ENCODE data around the gene AZGP1. TPM values are rescaled to one million over a fixed set of nuclear protein-coding genes. Genes with fewer than 3 reads are reported as not detected.

Gene AZGP1
- total and polyA plus RNA-seq, 2 of the 13 experiments (the other 11 are each of a cell fraction or from before 2014, with no cell fraction given) = 93.8 to 229 TPM

DNA sequence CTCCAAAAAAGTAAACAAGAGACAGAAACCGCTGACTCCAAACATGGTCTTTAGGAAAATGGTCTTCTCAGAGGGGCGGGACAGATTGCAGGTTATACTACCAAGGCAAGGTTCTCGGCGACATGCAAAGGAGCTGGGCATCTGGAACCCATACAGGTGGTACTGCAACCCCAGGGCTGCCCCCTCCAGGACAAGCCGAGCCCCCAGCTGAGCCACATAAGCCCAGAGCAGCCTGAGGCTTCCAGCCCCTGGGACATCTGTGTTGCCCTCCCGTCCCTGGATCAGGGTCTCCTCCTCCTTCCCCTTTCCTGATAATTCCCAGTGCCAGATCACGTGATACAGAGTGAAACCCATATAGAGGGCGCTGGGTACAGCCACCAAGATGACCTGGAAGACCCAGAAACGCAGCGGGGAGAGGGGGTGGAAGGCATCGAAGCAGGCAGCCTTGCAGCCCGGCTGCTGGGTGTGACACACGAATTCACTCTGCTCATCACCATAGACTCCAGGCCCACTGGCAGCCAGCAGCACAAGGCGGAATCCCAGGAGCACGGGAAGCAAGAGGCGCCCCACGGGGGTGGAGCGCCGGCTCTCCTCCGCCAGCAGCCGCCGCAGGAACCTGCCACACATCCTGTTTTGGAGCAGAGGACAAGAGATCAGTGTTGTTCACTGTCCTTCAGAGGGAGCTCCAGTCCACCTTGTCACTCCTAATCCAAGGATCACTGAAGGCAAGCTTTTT is 46.7 kb downstream of the AZGP1 start, which contains the start of gene GJC3 (continued):
- TF ChIP-seq POLR2AphosphoS5 (IDR thresholded peaks at IDR 0.05; ENCODE audit: low read depth, low read length) (peak; percentile 43; the same call in 1 of the 2 replicates), CC2D1A (CRISPR knock-in tag; IDR thresholded peaks at IDR 0.05) (no peak), ZNF556 (CRISPR knock-in tag; IDR thresholded peaks at IDR 0.05; ENCODE audit: borderline replicate concordance) (no peak), EZH2 (conservative IDR thresholded peaks at IDR 0.05; ENCODE audit: low read depth, low read length) (no peak), ZNF614 (CRISPR knock-in tag; IDR thresholded peaks at IDR 0.05; ENCODE audit: borderline replicate concordance) (no peak; the same call in 1 of the 2 replicates), GATAD2A (CRISPR knock-in tag; IDR thresholded peaks at IDR 0.05) (no peak; the same call in 1 of the 2 replicates), ZNF644 (CRISPR knock-in tag; IDR thresholded peaks at IDR 0.05; ENCODE audit: low read depth) (no peak), HDAC2 (CRISPR knock-in tag; IDR thresholded peaks at IDR 0.05) (no peak), ARID2 (CRISPR knock-in tag; IDR thresholded peaks at IDR 0.05; ENCODE audit: borderline replicate concordance) (0 out of 2 replicates have a peak, but pooled peaks have one; percentile 58)
- TF ChIP-seq, protein P1, sequence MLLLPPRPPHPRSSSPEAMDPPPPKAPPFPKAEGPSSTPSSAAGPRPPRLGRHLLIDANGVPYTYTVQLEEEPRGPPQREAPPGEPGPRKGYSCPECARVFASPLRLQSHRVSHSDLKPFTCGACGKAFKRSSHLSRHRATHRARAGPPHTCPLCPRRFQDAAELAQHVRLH (CRISPR knock-in tag; IDR thresholded peaks at IDR 0.05; ENCODE audit: borderline replicate concordance, low read depth) = no peak
- TF ChIP-seq, protein P2, sequence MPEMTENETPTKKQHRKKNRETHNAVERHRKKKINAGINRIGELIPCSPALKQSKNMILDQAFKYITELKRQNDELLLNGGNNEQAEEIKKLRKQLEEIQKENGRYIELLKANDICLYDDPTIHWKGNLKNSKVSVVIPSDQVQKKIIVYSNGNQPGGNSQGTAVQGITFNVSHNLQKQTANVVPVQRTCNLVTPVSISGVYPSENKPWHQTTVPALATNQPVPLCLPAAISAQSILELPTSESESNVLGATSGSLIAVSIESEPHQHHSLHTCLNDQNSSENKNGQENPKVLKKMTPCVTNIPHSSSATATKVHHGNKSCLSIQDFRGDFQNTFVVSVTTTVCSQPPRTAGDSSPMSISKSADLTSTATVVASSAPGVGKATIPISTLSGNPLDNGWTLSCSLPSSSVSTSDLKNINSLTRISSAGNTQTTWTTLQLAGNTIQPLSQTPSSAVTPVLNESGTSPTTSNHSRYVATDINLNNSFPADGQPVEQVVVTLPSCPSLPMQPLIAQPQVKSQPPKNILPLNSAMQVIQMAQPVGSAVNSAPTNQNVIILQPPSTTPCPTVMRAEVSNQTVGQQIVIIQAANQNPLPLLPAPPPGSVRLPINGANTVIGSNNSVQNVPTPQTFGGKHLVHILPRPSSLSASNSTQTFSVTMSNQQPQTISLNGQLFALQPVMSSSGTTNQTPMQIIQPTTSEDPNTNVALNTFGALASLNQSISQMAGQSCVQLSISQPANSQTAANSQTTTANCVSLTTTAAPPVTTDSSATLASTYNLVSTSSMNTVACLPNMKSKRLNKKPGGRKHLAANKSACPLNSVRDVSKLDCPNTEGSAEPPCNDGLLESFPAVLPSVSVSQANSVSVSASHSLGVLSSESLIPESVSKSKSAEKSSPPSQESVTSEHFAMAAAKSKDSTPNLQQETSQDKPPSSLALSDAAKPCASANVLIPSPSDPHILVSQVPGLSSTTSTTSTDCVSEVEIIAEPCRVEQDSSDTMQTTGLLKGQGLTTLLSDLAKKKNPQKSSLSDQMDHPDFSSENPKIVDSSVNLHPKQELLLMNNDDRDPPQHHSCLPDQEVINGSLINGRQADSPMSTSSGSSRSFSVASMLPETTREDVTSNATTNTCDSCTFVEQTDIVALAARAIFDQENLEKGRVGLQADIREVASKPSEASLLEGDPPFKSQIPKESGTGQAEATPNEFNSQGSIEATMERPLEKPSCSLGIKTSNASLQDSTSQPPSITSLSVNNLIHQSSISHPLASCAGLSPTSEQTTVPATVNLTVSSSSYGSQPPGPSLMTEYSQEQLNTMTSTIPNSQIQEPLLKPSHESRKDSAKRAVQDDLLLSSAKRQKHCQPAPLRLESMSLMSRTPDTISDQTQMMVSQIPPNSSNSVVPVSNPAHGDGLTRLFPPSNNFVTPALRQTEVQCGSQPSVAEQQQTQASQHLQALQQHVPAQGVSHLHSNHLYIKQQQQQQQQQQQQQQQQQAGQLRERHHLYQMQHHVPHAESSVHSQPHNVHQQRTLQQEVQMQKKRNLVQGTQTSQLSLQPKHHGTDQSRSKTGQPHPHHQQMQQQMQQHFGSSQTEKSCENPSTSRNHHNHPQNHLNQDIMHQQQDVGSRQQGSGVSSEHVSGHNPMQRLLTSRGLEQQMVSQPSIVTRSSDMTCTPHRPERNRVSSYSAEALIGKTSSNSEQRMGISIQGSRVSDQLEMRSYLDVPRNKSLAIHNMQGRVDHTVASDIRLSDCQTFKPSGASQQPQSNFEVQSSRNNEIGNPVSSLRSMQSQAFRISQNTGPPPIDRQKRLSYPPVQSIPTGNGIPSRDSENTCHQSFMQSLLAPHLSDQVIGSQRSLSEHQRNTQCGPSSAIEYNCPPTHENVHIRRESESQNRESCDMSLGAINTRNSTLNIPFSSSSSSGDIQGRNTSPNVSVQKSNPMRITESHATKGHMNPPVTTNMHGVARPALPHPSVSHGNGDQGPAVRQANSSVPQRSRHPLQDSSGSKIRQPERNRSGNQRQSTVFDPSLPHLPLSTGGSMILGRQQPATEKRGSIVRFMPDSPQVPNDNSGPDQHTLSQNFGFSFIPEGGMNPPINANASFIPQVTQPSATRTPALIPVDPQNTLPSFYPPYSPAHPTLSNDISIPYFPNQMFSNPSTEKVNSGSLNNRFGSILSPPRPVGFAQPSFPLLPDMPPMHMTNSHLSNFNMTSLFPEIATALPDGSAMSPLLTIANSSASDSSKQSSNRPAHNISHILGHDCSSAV (CRISPR knock-in tag; IDR thresholded peaks at IDR 0.05; ENCODE audit: borderline replicate concordance) = no peak
- TF ChIP-seq, protein P3, sequence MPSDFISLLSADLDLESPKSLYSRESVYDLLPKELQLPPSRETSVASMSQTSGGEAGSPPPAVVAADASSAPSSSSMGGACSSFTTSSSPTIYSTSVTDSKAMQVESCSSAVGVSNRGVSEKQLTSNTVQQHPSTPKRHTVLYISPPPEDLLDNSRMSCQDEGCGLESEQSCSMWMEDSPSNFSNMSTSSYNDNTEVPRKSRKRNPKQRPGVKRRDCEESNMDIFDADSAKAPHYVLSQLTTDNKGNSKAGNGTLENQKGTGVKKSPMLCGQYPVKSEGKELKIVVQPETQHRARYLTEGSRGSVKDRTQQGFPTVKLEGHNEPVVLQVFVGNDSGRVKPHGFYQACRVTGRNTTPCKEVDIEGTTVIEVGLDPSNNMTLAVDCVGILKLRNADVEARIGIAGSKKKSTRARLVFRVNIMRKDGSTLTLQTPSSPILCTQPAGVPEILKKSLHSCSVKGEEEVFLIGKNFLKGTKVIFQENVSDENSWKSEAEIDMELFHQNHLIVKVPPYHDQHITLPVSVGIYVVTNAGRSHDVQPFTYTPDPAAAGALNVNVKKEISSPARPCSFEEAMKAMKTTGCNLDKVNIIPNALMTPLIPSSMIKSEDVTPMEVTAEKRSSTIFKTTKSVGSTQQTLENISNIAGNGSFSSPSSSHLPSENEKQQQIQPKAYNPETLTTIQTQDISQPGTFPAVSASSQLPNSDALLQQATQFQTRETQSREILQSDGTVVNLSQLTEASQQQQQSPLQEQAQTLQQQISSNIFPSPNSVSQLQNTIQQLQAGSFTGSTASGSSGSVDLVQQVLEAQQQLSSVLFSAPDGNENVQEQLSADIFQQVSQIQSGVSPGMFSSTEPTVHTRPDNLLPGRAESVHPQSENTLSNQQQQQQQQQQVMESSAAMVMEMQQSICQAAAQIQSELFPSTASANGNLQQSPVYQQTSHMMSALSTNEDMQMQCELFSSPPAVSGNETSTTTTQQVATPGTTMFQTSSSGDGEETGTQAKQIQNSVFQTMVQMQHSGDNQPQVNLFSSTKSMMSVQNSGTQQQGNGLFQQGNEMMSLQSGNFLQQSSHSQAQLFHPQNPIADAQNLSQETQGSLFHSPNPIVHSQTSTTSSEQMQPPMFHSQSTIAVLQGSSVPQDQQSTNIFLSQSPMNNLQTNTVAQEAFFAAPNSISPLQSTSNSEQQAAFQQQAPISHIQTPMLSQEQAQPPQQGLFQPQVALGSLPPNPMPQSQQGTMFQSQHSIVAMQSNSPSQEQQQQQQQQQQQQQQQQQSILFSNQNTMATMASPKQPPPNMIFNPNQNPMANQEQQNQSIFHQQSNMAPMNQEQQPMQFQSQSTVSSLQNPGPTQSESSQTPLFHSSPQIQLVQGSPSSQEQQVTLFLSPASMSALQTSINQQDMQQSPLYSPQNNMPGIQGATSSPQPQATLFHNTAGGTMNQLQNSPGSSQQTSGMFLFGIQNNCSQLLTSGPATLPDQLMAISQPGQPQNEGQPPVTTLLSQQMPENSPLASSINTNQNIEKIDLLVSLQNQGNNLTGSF (CRISPR knock-in tag; IDR thresholded peaks at IDR 0.05) = no peak
- TF ChIP-seq, protein P4, sequence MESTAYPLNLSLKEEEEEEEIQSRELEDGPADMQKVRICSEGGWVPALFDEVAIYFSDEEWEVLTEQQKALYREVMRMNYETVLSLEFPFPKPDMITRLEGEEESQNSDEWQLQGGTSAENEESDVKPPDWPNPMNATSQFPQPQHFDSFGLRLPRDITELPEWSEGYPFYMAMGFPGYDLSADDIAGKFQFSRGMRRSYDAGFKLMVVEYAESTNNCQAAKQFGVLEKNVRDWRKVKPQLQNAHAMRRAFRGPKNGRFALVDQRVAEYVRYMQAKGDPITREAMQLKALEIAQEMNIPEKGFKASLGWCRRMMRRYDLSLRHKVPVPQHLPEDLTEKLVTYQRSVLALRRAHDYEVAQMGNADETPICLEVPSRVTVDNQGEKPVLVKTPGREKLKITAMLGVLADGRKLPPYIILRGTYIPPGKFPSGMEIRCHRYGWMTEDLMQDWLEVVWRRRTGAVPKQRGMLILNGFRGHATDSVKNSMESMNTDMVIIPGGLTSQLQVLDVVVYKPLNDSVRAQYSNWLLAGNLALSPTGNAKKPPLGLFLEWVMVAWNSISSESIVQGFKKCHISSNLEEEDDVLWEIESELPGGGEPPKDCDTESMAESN (CRISPR knock-in tag; conservative IDR thresholded peaks at IDR 0.05) = no peak

Measured in HepG2 (cell line).